NCI-H1436 (cell line): ENCODE data around the gene ATN1.

Experiments
- DNase-seq: peaks from one replicate; lab custom pipeline; 2025; lab: John Stamatoyannopoulos, UW

ATN1 gene

DNA sequence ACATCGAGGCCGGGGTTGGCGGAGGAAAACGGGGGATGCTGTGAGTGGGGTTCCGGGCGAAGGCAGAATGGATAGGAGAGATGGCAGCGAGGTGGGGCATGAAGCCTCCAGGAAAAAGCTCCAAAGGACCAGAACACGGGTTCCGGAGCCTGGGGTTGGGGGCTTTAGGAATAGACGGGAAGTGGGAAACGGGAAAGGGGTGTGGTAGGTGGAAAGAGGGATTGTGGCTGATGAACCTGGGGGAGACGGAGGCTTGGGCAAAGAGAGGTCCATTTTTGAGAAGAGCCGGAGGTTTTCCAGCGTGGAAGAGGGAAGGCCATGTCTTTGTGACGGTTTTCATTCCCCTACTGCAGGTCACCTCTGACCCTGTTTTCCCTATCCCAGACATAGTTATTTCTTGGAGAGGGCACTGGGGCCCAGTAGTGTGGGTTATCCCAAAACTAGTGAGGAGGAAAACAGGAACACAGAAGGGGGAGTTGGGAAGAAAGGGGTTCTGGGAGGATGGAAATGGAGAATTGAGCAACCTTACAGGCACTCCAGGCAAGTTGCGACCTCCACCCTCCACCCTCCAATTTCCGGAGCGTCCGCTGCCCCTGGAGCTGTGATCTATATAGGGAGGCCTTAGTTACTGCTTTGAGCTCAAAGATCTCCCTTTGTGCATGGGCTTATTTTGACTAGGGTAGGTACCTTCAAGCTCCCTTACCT lies 1.1 kb downstream of the ATN1 start:
- DNase-seq, result no peak

DNA sequence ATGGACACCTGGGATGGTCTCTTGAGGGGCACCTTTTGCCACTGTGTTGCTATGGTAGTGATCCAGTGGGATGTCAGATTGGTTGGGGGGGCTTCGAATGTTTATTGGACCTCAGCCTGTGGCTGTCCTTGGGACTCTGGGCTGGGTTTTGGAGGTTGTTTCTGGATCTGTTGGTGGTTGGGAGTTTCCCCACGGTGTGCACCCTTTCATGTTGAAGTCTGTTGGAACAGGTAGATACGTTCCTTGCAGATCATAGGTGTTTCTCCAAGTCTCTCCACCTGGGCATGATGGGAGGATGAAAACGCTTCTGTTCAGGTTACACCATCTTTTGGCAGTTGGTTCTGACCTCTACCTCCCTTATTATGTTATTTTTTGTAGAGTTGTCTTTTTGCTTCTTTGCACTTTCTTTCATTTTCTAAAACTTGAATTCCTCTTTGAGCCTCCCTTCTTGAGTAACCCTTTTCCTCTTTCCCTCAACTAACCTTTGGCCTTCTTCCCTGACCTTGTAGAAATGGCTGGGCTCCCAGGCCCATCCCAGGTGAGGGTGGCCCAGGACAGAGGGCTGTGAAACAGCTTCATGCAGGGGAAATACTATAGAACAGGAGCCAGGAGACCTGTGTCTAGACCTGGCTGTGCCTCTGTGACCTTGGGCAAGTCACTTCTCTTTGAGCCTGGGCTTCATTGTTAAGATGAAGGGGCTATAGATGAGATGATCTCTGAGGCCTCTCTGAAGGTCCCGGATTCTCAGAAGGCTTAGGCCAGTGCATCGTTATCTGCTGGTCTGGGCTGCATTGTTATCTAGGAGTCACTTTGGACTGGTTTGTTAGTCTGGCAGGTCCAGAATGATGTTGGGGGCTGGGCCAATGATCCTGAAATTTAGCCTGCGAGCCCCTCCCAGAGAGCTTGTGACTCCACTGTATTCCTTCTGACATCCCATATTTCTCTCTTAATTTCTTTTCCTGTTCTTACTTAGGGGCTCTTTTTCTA lies 2.0 kb downstream of the ATN1 start:
- DNase-seq, result no peak

GRCh38 chr12:6932766-6933165 lies 5.0 kb downstream of the ATN1 start:
- DNase-seq, result no peak

DNA sequence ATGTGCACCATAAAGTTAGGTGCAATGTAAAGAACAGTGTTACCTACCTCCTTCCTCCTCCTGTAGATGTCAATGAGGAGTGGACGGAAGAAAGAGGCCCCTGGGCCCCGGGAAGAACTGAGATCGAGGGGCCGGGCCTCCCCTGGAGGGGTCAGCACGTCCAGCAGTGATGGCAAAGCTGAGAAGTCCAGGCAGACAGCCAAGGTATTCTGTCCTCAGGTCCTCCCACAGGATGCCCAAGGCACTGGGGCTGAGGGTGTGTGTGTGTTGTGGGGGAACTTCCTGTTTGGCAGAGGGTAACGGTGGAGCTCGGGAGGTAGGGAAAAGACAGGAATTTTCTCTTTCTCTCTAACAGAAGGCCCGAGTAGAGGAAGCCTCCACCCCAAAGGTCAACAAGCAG lies 6.4 kb downstream of the ATN1 start:
- DNase-seq, result no peak

GRCh38 chr12:6935371-6936193 lies 7.8 kb downstream of the ATN1 start:
- no peak for DNase-seq

- no peak for DNase-seq
Measured at GRCh38 chr12:6936194-6936635, 8.5 kb downstream of the ATN1 start.

GRCh38 chr12:6936636-6937480 lies 9.1 kb downstream of the ATN1 start:
- peak; percentile 86 for DNase-seq

DNA sequence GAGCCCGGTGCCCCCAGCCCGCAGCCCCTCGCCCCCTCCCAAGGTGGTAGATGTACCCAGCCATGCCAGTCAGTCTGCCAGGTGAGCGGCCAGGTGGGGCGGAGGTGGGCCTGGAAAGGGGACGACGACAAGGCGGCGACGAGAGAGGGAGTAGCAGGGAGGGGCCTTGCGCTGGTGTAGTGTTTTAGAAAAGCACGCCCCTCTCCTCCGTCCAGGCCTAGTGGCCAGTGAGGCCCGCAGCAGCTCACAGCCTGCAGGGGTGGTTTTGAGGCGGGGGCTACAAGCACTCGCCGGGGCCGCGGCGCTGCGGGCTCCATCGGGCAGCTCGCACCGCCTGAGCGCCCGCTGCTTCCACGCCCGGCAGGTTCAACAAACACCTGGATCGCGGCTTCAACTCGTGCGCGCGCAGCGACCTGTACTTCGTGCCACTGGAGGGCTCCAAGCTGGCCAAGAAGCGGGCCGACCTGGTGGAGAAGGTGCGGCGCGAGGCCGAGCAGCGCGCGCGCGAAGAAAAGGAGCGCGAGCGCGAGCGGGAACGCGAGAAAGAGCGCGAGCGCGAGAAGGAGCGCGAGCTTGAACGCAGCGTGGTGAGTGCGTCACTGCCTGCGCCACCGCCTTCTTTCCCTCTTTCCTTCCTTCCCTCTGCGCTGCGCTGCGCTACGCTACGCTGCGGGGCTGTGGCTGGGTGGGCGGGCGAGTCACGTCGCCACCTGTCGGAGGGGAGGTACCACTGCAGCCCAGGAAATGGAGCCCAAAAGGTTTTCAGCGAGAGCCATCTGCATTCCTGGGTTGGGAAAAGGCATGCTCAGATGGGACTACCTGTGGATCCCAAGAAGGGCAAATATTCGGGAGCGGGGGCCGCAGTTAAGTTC lies 10.0 kb downstream of the ATN1 start:
- peak; percentile 96 for DNase-seq

DNA sequence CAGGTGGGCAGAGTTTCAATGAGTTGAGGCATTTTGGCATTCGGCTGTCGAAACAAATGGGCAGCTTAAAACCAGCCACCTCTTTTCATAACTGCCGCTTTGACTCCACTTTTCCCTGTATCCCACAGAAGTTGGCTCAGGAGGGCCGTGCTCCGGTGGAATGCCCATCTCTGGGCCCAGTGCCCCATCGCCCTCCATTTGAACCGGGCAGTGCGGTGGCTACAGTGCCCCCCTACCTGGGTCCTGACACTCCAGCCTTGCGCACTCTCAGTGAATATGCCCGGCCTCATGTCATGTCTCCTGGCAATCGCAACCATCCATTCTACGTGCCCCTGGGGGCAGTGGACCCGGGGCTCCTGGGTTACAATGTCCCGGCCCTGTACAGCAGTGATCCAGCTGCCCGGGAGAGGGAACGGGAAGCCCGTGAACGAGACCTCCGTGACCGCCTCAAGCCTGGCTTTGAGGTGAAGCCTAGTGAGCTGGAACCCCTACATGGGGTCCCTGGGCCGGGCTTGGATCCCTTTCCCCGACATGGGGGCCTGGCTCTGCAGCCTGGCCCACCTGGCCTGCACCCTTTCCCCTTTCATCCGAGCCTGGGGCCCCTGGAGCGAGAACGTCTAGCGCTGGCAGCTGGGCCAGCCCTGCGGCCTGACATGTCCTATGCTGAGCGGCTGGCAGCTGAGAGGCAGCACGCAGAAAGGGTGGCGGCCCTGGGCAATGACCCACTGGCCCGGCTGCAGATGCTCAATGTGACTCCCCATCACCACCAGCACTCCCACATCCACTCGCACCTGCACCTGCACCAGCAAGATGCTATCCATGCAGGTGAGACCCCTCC lies 10.8 kb downstream of the ATN1 start:
- DNase-seq, result no peak

GRCh38 chr12:6939191-6939540 lies 11.4 kb downstream of the ATN1 start:
- DNase-seq, result no peak

DNA sequence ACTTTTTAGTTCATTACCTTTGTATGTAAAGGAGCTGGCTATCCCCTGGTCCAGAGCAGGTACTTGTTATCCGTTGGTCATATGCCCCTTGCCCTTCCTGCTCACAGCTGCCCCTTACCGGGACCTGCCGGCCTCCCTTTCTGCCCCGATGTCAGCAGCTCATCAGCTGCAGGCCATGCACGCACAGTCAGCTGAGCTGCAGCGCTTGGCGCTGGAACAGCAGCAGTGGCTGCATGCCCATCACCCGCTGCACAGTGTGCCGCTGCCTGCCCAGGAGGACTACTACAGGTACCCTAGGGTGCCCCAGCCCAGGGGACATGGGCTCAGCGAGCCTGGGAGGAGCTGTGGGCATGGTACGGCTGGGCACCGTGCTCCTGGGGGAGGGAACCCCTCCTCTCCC lies 13.5 kb downstream of the ATN1 start:
- no peak for DNase-seq

- DNase-seq, result no peak
Measured at GRCh38 chr12:6941782-6942181, 14.0 kb downstream of the ATN1 start.

DNA sequence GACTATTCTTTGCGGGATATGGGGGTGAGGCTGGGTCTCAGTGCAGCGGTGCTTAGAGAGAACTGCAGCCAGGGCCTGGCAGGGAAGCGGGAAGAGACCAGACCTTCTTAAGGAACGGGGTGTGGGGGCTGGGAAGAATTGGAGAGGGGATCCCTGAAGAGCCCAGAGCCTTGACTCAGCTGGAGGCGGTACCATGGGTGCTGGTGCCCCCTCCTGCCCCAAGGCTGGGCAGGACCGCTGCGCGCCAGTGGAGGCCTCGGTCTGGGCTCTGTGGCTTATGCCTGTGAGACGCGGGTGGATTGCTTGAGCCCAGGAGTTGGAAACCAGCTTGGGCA lies 14.5 kb downstream of the ATN1 start:
- no peak for DNase-seq

DNA sequence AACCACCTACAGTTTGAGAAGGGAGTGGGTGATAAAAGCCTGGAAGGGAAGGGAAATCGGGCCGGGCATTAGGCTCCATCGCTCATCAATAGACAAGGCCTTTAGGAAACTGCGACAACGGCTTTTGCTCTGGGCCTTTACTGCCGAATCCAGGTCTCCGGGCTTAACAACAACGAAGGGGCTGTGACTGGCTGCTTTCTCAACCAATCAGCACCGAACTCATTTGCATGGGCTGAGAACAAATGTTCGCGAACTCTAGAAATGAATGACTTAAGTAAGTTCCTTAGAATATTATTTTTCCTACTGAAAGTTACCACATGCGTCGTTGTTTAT lies 15.6 kb downstream of the ATN1 start:
- peak; percentile 88 for DNase-seq

DNA sequence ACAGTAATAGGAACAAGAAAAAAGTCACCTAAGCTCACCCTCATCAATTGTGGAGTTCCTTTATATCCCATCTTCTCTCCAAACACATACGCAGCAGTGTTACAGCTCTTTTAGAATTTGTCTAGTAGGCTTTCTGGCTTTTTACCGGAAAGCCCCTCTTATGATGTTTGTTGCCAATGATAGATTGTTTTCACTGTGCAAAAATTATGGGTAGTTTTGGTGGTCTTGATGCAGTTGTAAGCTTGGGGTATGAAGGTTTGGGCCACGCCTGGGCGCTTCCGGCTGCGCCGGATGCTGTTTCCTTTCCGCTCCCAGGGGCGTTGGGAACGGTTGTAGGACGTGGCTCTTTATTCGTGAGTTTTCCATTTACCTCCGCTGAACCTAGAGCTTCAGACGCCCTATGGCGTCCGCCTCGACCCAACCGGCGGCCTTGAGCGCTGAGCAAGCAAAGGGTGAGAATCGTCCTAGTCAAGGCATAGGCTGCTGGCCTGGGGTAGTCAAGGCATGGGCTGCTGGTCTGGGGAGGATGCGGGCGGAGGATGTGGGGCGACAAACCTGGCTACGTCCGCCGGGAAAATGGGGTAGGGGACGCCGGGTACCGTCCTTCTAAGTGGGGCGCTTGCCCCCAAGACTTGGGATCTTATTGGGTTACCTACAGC lies 16.1 kb downstream of the ATN1 start, which contains the start of the genes C12orf57 and RNU7-1:
C12orf57 (plus strand) TSS at position 301 of the 659 bp plus-strand sequence; CDS start at position 401, 100 bp downstream.
RNU7-1 (plus strand) TSS at position 95 of the 659 bp plus-strand sequence.
- peak; percentile 84 for DNase-seq

GRCh38 chr12:6944381-6945186 lies 16.8 kb downstream of the ATN1 start:
- DNase-seq, result peak; percentile 91

DNA sequence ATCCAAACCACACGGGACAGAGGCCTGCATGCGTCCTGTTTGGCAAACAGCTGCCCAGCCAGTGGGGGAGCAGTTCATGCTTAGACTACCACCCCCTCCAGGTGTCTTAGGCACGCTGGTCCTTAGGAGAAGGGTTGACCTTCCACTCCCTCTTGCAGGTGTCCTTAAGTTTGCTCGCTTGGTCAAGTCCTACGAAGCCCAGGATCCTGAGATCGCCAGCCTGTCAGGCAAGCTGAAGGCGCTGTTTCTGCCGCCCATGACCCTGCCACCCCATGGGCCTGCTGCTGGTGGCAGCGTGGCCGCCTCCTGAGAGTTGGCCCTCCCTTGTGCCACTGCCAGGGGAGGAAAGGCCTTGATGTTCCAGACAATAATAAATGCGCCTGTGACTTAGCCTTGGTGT lies 17.9 kb downstream of the ATN1 start:
- no peak for DNase-seq
